Measurements from ENCODE around the gene F13B.
"Not testable (repeated sequence)": the region's sequence is repeated elsewhere in the genome, so short reads cannot be mapped to it uniquely, and the experiment has no call there.

F13B gene

DNA sequence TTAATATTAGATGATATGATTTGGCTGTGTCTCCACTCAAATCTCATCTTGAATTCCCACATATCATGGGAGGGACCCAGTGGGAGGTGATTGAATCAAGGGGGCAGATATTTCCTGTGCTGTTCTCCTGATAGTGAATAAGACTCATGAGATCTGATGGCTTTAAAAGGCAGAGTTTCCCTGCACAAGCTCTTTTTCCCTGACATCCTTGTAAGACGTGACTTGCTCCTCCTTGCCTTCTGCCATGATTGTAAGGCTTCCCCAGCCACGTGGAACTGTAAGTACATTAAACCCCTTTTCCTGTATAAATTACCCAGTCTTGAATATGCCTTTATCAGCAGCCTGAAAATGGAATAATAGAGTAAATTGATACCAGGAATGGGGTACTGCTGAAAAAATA is 13.3 kb upstream of the F13B start:
- TF ChIP-seq GATA1 (IDR thresholded peaks at IDR 0.05; ENCODE audit: low read depth, low read length) (no peak), POLR2A (IDR thresholded peaks at IDR 0.05; ENCODE audit: low read length) (no peak)
- no peak for DNase-seq

DNA sequence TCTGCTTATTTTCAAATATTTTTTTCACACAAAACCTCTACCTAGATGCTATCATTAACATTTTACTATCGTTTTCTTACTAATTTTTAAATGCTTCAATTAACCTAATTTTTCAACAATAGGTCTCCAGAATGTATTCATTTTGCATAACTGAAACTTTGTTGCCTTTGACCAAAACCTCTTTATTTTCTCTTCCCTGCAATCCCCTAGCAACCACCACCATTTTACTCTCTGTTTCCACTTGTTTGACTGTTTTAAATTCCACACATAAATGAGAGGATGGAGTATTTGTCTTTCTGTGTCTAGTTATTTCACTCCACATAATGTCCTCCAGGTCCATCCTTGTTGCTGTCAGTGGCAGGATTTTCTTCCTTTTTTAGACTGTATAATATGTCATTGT is 9.5 kb upstream of the F13B start:
- TF ChIP-seq GATA1 (IDR thresholded peaks at IDR 0.05; ENCODE audit: low read depth, low read length) (no peak), POLR2A (IDR thresholded peaks at IDR 0.05; ENCODE audit: low read length) (no peak)
- no peak for DNase-seq

DNA sequence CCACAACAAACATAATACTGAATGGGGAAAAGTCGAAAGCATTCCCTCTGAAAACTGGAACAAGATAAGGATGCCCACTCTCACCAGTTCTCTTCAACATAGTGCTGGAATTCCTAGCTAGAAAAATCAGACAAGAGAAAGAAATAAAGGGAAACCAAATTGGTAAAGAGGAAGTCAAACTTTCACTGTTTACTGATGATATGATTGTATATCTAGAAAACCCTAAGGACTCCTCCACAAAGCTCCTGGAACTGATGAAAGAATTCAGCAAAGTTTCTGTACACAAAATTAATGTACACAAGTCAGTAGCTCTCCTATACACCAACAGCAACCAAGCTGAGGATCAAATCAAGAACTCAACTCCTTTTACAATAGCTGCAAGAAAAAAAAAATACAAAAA is 6.9 kb upstream of the F13B start:
- TF ChIP-seq POLR2A (IDR thresholded peaks at IDR 0.05; ENCODE audit: low read length) (no peak), GATA1 (IDR thresholded peaks at IDR 0.05; ENCODE audit: low read depth, low read length) (no peak)

DNA sequence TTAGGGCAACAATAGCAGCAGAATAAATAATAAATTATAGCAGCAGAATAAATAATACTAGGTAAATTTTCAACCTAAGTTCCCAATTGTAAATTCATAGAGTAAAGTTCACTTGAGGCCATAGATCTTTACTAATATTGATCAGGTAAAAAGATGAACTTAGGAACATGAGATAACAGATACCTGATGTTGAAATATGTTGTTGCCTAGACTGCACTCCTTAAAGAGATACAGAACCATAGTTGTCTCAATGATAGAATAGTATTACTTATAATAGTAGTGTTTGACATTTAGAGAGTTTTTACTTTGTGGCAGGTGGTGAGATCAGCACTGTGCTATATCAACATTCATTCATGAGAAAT is 378 bp upstream of the F13B start:
- TF ChIP-seq POLR2A (IDR thresholded peaks at IDR 0.05; ENCODE audit: low read length): no peak
- TF ChIP-seq GATA1 (IDR thresholded peaks at IDR 0.05; ENCODE audit: low read depth, low read length): no peak
- no peak for DNase-seq

More for the DNA sequence above, 6.9 kb upstream of the F13B start:
- no peak for DNase-seq

DNA sequence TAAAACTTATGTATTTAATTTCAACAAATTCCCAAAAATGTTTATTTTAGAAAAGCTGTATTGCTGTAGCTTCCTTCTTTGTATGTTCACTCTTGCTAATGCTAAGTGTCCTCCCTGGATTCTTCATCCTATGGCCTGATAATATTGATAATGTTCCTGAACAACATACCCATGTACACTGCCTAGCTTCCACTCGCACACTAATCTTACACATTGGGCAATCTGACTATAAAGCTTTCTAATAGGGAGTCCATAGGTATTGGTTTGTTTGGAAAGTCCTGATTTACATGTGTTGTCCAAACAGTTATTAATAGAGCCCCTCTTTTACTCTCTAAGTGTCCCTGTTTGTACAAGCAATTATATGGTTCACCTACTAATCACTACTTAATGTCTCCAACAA is 783 bp downstream of the F13B start:
- TF ChIP-seq GATA1 (IDR thresholded peaks at IDR 0.05; ENCODE audit: low read depth, low read length) (no peak), POLR2A (IDR thresholded peaks at IDR 0.05; ENCODE audit: low read length) (no peak)

DNA sequence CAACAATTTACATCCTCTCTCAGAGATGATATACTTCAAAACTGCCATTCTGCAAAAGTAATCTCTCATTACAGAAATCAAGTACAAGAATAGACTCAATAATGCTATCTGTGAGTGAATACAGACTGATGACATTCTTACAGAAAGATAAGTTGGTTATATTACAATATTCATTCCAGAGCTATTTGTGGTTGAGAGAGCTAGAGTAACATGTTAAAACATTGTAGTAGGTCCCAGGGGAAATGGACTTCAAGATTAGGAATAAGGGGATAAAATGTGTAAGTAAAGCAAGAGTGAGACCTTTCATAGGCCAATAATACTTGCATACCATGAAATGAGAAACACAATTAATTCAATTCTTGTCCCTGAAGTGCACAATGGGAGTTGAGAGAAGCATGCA is 1.5 kb downstream of the F13B start:
- DNase-seq: no peak
- TF ChIP-seq POLR2A (IDR thresholded peaks at IDR 0.05; ENCODE audit: low read length) (no peak), GATA1 (IDR thresholded peaks at IDR 0.05; ENCODE audit: low read depth, low read length) (no peak)

More for the DNA sequence above, 783 bp downstream of the F13B start:
- DNase-seq: no peak

DNA sequence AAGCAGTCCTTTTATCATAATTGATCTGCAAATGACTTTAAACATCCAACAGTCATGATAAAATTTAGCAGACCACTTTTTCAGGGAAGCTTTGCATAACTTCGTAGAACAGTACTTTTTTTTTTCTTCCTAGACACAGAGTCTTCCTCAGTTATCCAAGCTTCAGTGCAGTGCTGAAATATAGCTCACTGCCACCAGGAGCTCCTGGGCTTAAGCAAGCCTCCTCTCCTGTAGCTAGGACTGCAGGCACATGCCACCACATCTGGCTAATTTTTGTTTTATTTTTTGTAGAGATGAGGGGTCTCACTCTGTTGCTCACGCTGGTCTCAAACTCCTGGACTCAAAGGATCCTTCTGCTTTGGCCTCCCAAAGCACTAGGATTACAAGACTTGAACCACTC is 3.8 kb downstream of the F13B start:
- TF ChIP-seq POLR2A (IDR thresholded peaks at IDR 0.05; ENCODE audit: low read length) (no peak), GATA1 (IDR thresholded peaks at IDR 0.05; ENCODE audit: low read depth, low read length) (no peak)

DNA sequence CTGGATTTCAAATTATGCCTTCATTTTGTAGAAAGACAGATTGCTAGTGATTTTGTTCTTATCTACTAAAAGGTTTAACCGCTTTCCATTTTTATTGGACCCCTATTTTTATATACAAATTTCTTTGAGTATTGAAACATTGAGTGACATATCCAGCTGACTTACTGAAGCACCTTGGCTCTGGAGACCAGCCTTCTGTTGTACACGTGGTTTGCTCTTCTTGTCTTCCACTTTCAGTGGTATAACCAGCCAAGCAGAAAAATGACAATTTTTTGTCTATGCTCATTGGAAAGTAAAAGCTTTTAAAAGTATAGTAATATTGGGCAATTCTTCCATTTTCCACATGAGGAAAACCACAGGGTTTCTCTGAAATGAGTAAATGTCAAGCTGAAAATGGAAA is 4.4 kb downstream of the F13B start:
- no peak for DNase-seq
- TF ChIP-seq GATA1 (IDR thresholded peaks at IDR 0.05; ENCODE audit: low read depth, low read length) (no peak), POLR2A (IDR thresholded peaks at IDR 0.05; ENCODE audit: low read length) (no peak)

More for the DNA sequence above, 3.8 kb downstream of the F13B start:
- no peak for DNase-seq

DNA sequence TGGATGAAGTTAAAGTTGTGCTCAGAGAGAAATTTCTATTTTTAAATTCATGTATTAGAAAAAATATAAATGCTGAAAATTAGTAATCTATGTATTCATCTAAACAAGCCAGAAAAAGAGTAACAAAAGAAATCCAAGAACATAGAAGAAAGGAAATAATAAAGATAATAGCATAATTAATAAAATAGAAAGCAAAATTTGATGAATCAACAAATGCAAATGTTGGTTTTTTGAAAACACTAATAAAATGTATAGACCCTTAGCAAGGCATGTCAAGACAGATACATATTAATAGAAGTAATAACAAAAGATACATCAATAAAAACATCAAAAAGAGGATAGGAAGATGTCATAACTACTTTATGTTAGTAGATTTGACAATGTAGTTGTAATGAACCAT is 18.0 kb downstream of the F13B start:
- no peak for TF ChIP-seq POLR2A (IDR thresholded peaks at IDR 0.05; ENCODE audit: low read length)
- TF ChIP-seq GATA1 (IDR thresholded peaks at IDR 0.05; ENCODE audit: low read depth, low read length): no peak
- no peak for DNase-seq

DNA sequence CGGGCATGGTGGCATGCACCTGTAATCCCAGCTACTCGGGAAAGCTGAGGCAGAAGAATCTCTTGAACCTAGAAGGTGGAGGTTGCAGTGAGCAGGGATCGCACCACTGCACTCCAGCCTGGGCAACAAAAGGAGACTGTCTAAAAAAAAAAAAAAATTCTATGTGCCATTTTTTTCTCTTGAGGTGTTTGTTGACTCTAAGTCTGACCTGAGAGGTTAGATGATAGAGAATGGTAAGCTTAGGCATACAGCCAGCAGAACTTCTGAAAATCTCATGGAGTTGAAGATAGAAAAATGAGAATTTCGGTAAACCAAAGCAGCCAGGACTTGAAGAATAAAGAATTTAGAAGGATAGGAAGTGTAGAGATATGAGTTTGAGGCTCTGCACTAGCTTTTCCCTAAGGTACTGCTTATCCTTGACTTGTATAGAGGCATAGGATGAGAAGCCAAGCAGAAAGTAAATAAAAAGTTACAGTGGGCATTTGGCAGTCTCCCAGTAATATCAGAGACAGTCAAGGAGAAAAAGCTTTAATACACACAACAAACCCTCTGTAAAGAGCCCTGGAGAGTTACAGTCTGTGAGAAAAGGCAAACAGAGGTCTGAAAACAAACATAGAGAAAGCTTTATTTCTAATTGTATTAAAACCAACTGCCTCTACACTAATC is 24.3 kb downstream of the F13B start:
- no peak for DNase-seq
- TF ChIP-seq GATA1 (IDR thresholded peaks at IDR 0.05; ENCODE audit: low read depth, low read length) (no peak), POLR2A (IDR thresholded peaks at IDR 0.05; ENCODE audit: low read length) (no peak)

DNA sequence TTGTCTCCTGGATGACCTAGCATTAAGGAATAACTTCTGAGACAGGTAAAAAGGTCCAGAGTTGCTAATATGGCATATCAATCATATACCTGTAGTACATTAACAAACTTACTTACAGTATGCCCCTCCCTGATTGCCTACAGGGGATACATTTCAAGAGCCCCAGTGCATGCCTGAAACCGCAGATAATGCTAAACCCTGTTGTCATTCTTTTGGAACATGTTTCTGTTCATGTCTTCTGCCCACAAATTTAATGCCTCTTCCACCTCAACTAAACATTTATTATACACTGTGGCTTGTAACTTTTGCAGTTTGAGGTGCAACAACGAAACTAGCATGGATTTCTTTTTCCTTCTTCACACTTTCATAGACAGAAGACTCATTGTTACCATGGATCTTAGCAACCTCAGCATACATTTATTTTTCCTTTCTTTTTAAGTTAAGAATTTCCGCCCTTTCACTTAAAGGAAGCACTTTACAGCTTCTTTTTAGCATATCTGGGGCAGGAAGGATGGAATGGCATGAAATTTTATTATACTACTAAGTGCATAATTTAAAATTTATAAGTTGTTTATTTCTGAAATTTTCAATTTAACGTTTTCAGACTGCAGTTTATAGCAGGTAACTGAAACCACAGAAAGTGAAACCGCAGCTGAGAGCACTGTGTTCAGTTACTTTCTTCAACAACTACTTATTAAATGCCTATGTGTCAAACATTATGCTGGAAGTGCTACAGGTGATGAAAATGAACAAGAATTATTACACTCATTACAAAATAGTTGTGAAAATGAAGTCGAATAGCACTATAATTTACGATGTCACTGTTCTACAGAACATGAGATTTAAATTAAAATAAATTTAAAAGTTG is 25.3 kb downstream of the F13B start:
- DNase-seq: no peak
- TF ChIP-seq GATA1 (IDR thresholded peaks at IDR 0.05; ENCODE audit: low read depth, low read length): no peak
- no peak for TF ChIP-seq POLR2A (IDR thresholded peaks at IDR 0.05; ENCODE audit: low read length)

DNA sequence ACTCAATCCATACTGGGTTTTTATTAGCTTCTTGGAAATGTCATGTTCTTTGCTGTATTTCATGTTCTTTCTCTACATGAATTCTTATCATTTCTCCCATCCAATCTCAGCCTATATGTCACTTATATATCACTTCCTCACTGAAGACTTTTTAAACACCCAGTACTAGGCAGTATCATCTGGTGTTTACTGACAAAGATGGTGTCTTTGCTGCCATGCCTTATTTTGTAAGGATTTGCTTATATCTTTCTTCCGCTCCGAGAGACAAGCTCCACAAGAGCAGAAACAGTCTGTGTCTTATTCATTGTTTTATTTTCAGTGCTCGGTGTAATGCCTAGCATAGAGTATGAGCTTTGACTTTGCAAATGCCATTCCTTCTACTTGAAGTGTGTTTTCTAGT is 30.2 kb downstream of the F13B start:
- DNase-seq: no peak
- no peak for TF ChIP-seq GATA1 (IDR thresholded peaks at IDR 0.05; ENCODE audit: low read depth, low read length)
- TF ChIP-seq POLR2A (IDR thresholded peaks at IDR 0.05; ENCODE audit: low read length): no peak

DNA sequence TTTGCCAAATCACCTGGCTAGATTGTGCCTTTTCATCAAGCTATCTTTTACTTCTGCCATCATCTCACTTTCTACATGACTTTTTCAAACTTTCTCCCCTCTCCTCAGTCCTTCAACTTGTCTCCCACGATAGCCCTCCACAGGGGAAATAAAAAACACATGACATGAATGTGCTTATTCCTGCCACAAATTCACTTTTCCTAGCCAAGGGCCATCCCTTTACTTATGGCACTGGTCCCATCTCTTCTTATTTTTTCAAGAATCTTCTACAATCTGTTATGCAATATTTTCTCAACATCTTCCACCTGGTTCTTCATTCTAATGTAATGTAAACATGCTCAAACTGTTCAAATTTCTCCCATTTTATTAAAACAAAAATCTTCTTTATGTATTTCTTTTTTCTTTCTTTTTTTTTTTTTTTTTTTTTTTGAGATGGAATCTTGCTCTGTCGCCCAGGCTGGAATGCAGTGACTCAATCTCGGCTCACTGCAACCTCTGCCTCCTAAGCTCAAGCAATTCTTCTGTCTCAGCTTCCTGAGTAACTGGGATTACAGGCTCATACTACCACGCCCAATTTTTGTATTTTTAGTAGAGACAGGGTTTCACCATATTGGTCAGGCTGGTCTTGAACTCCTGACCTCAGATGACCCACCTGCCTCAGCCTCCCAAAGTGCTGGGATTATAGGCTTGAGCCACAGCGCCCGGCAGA is 32.3 kb downstream of the F13B start:
- DNase-seq: not testable (repeated sequence)

DNA sequence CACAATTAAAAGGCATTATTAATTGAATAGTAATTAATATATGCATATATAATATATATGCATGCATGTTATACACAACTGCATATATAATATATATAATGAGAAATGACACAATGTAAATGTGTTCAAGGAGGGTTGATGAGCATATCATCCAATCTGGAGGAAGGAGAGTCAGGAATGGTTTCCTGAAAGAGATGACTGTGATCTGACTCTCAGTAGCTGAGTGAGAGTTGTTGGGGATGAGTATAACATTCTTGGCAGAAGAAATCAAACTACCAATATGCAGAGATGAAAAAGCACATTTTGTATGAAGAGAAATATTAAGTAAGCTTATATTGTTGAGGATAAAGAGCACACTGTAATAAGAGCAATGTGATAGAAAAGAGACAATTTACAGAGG is 37.3 kb downstream of the F13B start:
- DNase-seq: no peak
- TF ChIP-seq POLR2A (IDR thresholded peaks at IDR 0.05; ENCODE audit: low read length) (no peak), GATA1 (IDR thresholded peaks at IDR 0.05; ENCODE audit: low read depth, low read length) (no peak)

Measured in erythroblast (primary cell).